LNCAP (cell line): ENCODE data around the gene RPL29.

Experiments
- TF ChIP-seq, protein P1 (sequence below): fragments of 450-650 bp; IDR thresholded peaks from 2 replicates; pipeline ENCODE4 v1.5.1; 2017; ENCODE audit warnings: mild to moderate bottlenecking

The RPL29 gene

DNA sequence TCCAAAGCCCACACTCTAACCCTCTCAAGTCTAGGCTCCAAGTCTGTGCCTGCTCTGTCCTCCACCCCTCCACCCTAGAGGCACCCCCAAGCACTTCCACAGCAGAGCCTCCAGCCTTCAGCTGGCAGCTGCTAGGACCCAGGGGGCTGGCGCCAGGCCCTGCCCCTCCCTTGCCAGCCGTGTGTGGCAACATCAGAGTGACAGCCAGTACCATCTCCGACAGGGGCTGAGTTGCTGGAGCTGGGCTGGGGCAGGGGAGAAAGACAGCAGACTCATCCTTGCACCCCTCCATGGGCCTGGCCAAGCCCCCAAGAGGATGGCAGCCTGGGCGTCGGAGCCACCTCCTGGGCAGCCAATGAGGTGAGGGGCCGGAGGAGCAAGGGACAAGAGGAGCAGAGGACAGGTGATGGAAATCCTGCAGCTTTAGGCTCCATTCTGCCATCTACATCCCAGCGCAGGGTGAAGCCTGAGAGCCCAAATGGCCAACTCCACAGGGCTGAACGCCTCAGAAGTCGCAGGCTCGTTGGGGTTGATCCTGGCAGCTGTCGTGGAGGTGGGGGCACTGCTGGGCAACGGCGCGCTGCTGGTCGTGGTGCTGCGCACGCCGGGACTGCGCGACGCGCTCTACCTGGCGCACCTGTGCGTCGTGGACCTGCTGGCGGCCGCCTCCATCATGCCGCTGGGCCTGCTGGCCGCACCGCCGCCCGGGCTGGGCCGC lies 40.4 kb downstream of the RPL29 start, which contains the start of gene GPR62:
Gene GPR62 (plus strand): TSS at position 207 of the 718 bp plus-strand sequence. CDS start 272 bp downstream, at position 479.
- TF ChIP-seq, protein P1, sequence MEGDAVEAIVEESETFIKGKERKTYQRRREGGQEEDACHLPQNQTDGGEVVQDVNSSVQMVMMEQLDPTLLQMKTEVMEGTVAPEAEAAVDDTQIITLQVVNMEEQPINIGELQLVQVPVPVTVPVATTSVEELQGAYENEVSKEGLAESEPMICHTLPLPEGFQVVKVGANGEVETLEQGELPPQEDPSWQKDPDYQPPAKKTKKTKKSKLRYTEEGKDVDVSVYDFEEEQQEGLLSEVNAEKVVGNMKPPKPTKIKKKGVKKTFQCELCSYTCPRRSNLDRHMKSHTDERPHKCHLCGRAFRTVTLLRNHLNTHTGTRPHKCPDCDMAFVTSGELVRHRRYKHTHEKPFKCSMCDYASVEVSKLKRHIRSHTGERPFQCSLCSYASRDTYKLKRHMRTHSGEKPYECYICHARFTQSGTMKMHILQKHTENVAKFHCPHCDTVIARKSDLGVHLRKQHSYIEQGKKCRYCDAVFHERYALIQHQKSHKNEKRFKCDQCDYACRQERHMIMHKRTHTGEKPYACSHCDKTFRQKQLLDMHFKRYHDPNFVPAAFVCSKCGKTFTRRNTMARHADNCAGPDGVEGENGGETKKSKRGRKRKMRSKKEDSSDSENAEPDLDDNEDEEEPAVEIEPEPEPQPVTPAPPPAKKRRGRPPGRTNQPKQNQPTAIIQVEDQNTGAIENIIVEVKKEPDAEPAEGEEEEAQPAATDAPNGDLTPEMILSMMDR, result no peak

DNA sequence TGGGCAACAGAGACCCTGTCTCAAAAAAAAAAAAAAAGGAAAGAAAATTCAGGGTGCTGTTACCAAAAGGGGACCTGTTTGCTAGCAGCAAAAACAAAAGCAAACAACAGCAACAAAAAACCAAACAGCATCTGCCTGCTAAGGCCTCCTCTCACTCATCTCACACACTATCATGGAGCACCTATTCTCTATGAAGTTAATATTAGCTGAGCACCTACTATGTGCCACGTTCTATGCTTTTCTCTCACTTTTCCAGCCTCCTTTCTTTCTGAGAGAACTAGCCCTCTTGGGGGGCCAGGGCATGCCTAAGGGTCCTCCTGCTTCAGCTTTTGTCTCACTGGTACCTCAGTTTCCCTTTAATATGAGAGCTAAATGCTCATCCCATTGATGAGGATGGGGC lies 41.0 kb downstream of the RPL29 start:
- TF ChIP-seq, protein P1, result no peak

DNA sequence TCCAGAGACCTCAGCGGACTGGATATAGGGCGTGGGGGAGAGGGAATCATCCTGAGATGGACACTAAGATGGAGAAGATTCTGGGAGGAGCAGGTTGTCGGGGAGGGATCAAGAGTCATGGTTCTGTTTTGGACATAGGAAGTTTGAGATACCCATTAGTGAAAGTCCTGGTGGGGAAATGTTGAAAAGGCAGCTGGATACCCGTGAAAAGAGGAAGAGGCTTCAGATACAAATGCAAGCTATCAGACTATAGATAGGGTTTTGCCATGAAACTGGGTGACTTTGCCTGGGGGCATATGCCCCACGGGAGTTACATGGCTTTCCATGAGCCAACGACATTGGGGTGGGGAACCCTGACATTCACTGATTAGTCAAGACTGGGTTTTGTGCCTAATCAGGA lies 41.6 kb downstream of the RPL29 start:
- TF ChIP-seq, protein P1, result no peak

DNA sequence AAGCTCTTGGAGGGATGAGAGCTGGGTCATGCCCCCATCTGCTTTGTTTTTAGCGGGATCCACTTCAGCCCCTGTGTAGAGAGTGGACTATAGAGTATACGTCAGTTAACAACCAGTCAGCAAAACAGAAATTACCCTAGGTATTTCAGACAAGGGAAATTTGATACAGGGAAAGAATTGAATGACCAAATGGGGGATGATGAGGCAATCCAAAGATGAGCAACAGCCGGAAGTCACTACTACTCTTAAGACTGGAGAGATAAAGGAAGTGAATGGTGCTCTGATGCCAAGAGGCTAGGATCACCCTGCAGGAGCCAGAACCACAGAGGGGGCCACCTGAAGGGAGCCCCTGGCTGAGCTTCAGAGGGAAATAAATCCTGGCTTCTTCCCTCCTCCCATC lies 42.2 kb downstream of the RPL29 start:
- TF ChIP-seq, protein P1, result no peak

DNA sequence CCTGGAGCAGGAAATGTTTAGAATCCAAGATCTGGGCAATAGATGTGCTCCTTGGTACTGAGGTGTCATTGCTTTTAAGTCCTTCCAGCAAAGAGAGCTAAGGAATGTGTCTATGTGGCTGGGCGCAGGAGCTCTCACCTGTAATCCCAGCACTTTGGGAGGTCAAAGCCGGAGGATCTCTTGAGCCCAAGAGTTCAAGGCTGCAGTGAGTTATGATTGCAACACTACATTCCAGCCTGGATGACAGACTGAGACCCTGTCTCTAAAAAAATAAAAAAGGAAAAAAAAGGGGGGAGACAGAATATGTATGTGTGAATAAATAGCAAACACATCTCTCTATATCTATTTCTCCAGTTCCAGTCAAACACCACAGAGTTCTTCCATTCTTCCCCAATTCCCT lies 44.8 kb downstream of the RPL29 start:
- TF ChIP-seq, protein P1, result no peak

DNA sequence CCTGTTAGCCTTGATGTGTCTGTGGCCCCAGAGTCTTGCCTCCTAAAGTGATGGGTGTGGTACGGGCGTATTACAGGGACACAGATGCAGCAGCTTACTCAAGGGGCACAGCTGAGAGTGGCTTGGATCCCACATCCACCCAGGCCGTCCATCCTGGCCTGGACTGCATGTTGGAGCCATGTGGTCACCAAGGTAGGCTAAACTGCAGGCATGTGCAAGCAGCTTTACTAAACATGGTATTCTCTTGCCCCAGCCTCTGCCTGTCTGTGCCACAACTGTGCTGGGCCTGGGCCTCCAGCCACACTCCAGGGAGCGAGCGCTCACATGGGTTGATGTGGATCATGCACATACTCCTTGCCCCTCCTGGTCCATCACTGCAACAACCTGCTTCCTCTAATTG lies 46.6 kb downstream of the RPL29 start:
- TF ChIP-seq, protein P1, result no peak

DNA sequence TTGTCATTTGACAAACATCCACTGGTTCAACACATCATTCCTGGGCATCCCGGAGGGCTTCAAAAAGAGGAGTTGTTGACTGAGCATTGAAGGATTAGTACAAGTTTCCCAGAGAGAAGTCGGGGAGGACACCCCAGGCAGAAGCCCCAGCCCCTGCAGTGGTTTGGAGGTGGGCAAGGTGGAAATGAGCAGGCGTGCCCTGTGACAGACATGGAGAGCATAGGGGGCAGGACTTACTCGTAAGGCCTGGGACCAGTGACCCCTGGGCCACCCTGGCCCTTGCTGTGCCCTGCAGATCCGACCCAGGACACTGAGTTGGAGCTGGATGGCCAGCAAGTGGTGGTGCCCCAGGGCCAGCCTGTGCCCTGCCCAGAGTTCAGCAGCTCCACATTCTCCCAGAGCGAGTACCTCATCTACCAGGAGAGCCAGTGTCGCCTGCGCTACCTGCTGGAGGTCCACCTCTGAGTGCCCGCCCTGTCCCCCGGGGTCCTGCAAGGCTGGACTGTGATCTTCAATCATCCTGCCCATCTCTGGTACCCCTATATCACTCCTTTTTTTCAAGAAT lies 47.6 kb downstream of the RPL29 start:
- TF ChIP-seq, protein P1, result no peak
